Erythroblast (primary cell): ENCODE measurements around the gene DLG2.

Experiments used
- GATA1 ChIP-seq: IDR thresholded peaks from 2 replicates; pipeline ENCODE4 v1.6.1; 2011; ENCODE audit warnings: low read depth, mild to moderate bottlenecking, control low read depth, low read length, moderate library complexity
- POLR2A ChIP-seq: IDR thresholded peaks from 2 replicates; pipeline ENCODE4 v1.6.1; 2011; ENCODE audit warnings: mild to moderate bottlenecking, low read length

DNA sequence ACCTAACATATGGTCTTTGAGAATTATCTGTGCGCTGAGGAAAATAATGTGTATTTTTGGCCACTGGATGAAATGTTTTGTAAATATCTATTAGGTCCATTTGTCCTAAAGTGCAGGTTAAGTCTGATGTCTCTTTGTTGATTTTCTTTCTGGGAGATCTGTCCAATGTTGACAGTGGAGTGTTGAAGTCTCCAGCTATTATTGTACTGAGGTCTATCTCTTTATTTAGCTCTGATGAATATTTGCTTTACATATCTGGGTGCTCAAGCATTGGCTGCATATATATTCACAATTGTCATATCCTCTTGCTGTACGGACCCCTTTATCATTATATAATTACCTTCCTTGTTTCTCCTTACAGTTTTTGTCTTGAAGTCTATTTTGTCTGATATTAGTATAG lies 833.8 kb downstream of the DLG2 start:
- TF ChIP-seq POLR2A (no peak), GATA1 (no peak)
